ENCODE data around the gene SEC14L1.

DNA sequence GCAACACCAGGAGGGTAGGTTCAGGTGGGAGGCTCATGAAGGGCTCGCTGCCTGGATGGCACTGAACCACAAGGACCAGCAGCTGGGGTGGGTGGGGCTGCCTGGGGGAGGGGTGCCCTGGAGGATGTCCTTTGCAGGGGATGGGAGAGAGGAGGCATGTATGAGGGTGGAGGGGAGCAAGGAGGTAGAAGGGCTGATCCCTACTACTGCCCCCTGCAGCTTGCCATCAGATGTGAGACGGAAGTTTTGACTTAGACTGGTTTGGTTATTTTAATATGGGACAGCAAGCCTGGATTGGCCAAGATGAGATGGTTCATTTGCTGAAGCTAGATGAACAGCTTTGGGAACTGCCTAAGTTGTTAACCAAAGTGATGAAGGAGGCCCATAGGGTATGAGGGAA lies 115.9 kb downstream of the SEC14L1 start:
- TF ChIP-seq, protein P1, sequence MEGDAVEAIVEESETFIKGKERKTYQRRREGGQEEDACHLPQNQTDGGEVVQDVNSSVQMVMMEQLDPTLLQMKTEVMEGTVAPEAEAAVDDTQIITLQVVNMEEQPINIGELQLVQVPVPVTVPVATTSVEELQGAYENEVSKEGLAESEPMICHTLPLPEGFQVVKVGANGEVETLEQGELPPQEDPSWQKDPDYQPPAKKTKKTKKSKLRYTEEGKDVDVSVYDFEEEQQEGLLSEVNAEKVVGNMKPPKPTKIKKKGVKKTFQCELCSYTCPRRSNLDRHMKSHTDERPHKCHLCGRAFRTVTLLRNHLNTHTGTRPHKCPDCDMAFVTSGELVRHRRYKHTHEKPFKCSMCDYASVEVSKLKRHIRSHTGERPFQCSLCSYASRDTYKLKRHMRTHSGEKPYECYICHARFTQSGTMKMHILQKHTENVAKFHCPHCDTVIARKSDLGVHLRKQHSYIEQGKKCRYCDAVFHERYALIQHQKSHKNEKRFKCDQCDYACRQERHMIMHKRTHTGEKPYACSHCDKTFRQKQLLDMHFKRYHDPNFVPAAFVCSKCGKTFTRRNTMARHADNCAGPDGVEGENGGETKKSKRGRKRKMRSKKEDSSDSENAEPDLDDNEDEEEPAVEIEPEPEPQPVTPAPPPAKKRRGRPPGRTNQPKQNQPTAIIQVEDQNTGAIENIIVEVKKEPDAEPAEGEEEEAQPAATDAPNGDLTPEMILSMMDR (IDR thresholded peaks at IDR 0.05) = no peak
- no peak for TF ChIP-seq POLR2A (IDR thresholded peaks at IDR 0.05)
